ENCODE measurements around the gene NAT14.

The NAT14 gene

GRCh38 chr19:55464039-55464661, 20.8 kb upstream of the NAT14 start:
- TF ChIP-seq, protein P1, sequence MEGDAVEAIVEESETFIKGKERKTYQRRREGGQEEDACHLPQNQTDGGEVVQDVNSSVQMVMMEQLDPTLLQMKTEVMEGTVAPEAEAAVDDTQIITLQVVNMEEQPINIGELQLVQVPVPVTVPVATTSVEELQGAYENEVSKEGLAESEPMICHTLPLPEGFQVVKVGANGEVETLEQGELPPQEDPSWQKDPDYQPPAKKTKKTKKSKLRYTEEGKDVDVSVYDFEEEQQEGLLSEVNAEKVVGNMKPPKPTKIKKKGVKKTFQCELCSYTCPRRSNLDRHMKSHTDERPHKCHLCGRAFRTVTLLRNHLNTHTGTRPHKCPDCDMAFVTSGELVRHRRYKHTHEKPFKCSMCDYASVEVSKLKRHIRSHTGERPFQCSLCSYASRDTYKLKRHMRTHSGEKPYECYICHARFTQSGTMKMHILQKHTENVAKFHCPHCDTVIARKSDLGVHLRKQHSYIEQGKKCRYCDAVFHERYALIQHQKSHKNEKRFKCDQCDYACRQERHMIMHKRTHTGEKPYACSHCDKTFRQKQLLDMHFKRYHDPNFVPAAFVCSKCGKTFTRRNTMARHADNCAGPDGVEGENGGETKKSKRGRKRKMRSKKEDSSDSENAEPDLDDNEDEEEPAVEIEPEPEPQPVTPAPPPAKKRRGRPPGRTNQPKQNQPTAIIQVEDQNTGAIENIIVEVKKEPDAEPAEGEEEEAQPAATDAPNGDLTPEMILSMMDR (IDR thresholded peaks at IDR 0.05; ENCODE audit: insufficient read depth, low read depth, low read length, missing control alignments) = no peak
- no peak for DNase-seq (ENCODE audit: low read depth)
- no peak overlapping the region for H3K4me3 ChIP-seq (ENCODE audit: low read length)

DNA sequence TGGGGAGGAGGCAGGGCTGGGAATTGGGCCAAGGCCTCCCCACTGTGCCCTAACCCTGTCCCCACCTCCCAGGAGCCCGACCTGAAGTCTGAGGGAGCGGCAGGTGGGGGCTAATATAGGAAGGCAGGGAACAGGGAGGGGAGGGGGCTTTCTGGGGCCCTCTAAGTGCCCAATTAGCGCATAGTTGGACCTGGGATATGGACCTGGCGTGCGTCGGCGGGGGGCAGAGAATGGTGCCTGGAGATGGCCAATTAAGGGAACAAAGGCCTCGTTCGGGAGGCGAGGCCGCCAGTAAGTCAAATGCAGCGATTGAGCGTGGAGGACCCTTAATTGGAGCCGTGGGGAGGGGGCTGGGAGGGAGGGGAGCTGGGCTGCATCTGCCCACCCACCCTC, 20.3 kb upstream of the NAT14 start, which contains the start of gene C19orf85:
Gene C19orf85, minus strand, starts transcription at position 90 of the 393 bp plus-strand sequence. CDS start 197 bp downstream, outside the sequence.
- H3K4me3 ChIP-seq (ENCODE audit: low read length) = no peak within 1 kb of the TSS
- no peak for DNase-seq (ENCODE audit: low read depth)
- TF ChIP-seq, protein P1 (IDR thresholded peaks at IDR 0.05; ENCODE audit: insufficient read depth, low read depth, low read length, missing control alignments) = no peak

- no peak for DNase-seq (ENCODE audit: low read depth)
- TF ChIP-seq, protein P1 (IDR thresholded peaks at IDR 0.05; ENCODE audit: insufficient read depth, low read depth, low read length, missing control alignments) = no peak
- H3K4me3 ChIP-seq (ENCODE audit: low read length) = no peak overlapping the region
Observed at GRCh38 chr19:55465460-55466240, 19.3 kb upstream of the NAT14 start.

- no peak for DNase-seq (ENCODE audit: low read depth)
- TF ChIP-seq, protein P1 (IDR thresholded peaks at IDR 0.05; ENCODE audit: insufficient read depth, low read depth, low read length, missing control alignments) = no peak
- no peak overlapping the region for H3K4me3 ChIP-seq (ENCODE audit: low read length)
Observed at GRCh38 chr19:55466241-55466614, 18.8 kb upstream of the NAT14 start.

GRCh38 chr19:55467236-55468053, 17.5 kb upstream of the NAT14 start:
- peak; percentile 47 for DNase-seq (ENCODE audit: low read depth)
- TF ChIP-seq, protein P1 (IDR thresholded peaks at IDR 0.05; ENCODE audit: insufficient read depth, low read depth, low read length, missing control alignments) = peak; percentile 62
- no peak overlapping the region for H3K4me3 ChIP-seq (ENCODE audit: low read length)

- no peak for DNase-seq (ENCODE audit: low read depth)
- H3K4me3 ChIP-seq (ENCODE audit: low read length) = no peak overlapping the region
- TF ChIP-seq, protein P1 (IDR thresholded peaks at IDR 0.05; ENCODE audit: insufficient read depth, low read depth, low read length, missing control alignments) = no peak
Observed at GRCh38 chr19:55468054-55468393, 17.0 kb upstream of the NAT14 start.
